Measurements from ENCODE around the gene C16orf95.

DNA sequence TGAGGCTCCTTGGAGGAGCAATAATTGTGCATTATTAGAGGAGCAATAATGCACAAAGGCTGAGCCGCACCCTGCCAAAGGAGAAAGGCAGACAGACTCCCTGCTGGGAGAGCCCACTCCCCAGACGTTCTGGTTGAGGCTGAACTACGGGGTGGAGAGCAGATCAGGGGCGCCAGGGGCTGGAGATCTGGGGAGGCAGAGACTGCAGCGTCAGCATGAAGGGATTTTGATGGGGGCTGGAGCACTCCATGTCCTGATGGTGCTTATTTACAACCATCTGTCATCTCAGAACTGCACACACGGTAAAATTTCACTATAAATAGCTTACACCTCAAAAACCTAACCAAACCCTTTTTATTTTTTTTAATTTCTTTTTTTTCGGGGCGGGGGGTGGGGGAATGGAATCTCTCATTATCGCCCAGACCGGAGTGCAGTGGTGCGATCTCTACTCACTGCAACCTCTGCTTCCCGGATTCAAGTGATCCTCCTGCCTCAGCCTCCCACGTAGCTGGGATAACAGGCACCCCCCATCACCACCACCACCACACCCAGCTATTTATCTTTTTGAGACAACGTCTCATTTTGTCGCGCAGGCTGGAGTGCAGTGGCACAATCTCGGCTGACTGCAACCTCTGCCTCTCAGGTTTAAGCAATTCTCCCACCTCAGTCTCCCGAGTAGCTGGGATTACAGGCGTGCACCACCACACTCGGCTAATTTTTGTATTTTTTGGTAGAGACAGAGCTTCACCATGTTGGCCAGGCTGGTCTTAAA, 4.3 kb upstream of the C16orf95 start:
- TF ChIP-seq, protein P1, sequence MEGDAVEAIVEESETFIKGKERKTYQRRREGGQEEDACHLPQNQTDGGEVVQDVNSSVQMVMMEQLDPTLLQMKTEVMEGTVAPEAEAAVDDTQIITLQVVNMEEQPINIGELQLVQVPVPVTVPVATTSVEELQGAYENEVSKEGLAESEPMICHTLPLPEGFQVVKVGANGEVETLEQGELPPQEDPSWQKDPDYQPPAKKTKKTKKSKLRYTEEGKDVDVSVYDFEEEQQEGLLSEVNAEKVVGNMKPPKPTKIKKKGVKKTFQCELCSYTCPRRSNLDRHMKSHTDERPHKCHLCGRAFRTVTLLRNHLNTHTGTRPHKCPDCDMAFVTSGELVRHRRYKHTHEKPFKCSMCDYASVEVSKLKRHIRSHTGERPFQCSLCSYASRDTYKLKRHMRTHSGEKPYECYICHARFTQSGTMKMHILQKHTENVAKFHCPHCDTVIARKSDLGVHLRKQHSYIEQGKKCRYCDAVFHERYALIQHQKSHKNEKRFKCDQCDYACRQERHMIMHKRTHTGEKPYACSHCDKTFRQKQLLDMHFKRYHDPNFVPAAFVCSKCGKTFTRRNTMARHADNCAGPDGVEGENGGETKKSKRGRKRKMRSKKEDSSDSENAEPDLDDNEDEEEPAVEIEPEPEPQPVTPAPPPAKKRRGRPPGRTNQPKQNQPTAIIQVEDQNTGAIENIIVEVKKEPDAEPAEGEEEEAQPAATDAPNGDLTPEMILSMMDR (IDR thresholded peaks at IDR 0.05; ENCODE audit: poor library complexity): no peak
- TF ChIP-seq EZH2 (IDR thresholded peaks at IDR 0.05; ENCODE audit: borderline replicate concordance): no peak

All from hepatocyte (in vitro differentiated cells).